Hematopoietic multipotent progenitor cell treated with erythropoietin and hydrocortisone succinate and interleukin-3 and kit ligand, for 17 days (in vitro differentiated cells): ENCODE results near the gene C1orf185.
"Not testable (repeated sequence)": the region's sequence is repeated elsewhere in the genome, so short reads cannot be mapped to it uniquely, and the experiment has no call there.

Experiments
- DNase-seq: peaks from one replicate; pipeline ENCODE4 v3.0.0-alpha.2; 2015; ENCODE audit warnings: low spot score

Gene C1orf185

DNA sequence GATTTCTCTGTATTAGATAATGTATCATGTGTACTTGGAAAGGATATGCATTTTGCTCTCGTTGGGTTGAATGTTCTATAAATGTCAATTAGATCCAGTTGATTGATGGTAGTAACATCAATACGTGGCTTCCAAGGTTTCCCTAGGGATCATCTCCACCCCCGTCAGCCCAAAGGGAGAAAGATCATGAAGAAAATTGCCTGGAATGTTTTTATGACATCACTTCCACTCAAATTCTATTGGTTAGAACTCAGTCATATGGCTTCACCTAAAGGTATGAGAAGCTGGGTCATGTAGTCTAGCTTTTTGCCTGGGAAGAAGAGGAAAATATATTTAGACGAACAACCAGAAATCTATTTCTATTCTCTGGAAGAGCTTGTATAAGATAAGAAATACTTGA is at the start of gene C1orf185:
TSS of gene C1orf185 (plus strand) at position 253 of the 400 bp plus-strand sequence. CDS start at position 259, 6 bp downstream.
- no peak for DNase-seq

DNA sequence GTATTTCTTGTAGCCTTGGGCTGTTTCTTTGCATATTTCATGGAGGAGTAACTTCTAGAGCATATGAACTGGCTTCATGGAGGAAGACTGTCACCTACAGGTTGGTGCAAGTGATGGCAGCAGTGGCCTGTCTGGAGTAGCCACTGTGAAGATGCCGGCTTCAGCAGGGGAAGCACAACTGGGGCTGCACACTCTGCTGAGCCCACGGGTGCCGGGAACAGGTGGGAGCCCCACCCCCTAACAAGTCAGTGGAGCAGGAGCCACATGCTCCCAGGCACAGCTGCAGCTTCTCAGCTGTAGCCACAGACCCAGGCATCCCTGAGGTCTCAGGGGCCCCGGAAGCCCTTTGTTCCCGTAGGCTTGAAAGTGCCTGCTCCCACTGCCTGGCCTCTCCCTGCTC is 43.2 kb upstream of the C1orf185 start:
- peak; percentile 18 for DNase-seq

DNA sequence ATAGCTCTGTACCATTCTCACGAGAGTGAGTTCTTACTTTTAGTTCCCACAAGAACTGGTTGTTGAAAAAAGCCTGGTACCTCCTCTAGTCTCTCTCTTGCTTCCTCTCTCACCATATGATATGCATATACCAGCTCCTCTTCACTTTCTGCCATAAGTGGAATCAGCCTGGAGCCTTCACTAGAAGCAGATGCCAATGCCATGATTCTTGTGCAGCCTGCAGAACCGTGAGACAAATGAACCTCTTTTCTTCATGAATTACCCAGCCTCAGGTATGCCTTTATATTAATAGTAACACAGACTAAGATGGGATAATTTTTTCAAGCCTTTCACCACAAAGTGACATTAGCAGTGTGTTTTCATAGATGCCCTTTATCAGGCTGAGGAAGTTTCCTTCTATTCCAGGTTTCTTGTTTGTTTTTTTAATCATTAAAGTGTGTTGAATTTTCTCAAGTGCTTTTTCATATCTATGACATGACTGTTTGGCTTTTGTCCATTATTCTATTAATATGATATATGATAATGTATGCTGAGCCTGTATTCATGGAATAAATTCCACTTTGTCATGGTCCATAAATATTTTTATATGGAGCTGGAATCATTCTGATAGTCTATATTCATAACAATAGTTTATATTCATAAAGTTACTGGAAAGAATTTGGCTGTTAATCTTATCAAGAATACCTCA is 40.7 kb upstream of the C1orf185 start:
- DNase-seq = no peak

DNA sequence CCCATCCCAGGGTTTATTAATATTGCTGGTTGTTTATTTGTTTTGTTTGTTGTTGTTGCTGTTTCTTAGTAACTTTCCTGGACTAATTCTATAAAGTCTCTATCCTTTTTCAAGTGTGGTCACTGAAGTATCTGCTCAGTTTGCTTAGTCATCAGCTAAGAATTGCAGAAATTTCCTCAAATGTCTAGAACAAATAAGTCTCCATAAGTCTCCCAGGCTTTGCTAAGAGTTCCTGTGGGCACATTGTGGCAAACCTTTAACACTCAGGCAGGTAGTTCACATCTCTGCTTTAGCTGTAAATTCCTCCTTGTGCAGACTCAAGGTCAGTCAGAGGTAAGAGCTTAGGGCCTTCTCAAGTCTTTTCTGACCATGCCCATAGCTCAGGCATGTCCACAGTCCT is 38.9 kb upstream of the C1orf185 start:
- DNase-seq = no peak

DNA sequence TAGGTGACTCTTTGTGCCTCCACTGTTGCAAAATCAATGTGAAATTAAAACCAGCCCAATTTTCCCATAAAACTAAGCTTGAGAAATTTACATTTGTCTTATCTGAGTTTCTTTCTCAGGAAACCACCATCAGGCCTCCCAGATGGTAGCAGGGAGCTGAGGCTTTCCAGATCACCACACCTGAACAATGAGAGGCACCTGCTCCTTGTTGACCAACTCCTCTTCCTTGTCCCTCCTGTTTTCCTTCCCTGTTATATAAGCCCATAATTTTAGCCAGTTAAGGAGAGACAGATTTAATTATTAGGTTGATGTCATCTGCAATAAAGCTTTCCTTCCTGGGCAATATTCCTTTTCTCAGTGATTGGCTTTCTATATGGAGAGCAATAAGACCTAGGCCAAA is 32.0 kb upstream of the C1orf185 start:
- no peak for DNase-seq

DNA sequence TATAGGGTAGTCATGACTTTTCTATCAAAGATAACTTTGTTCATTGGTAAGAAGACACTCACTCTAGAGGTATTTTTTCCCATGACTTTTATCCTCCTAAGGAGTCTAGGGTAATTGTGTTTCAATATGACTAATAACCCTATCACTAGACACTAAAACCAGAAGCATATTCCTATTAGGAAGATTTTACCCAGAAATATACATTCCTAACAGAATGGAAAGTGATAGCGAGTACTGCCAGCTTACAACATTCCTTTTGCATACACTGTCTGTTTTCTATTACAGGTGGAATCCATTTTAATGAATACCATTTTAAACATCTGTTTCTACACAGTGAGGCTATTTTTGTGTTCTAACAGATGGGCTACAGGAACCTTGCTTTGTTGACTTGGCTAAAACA is 31.4 kb upstream of the C1orf185 start:
- no peak for DNase-seq

DNA sequence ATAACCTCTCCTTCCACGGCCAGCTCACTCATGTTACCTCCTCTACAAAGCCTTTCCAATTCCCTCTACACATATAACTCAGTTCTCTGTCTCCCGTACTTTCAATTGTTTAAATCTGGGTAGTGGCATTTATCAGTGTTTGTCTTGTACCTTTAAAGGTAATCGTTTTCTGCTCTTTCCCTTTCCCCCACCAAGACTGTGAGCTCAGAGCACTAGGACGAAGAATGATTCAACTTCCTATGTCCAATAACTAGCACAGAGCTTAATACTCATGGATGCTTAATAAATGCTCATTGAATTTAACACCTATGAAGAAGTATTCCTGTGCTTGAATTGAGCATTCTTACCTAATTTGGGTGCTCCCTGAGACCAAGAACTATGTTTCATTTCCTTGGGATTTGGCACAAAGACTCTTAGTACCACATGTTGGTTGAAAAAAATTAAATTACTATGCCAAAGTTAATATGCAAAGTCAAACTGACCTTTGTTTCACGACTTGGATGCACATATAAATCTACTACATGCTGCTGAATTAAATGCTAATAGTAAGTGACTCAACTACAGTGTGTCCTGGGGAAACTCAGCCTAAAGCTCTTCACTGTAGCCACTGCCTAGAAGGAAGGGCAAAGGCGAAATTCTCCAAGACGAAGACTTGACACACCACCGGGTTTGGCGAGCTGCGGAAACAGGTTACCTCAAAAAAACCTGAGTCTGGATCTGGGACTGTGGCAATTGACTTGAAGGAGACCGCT is 30.6 kb upstream of the C1orf185 start:
- no peak for DNase-seq

DNA sequence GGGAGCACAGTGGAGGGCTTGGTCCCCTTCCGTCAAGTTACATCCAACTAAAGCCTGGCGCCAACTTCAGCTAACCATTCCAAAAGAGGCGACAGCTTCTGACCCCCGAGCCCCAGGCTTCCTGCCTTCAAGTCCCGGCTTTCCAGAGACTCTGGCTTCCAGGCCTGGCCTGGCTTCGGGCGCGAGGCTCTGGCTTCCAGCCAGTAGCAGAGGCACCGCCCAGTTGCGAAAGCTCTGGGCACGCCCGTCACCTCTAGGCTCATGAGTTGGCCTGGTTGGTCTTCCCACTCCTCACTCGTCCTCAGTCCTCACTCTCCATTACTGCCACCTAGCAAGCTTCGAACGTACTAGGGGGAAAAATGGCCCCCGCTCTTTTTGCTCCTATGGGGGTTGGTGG is 30.0 kb upstream of the C1orf185 start:
- DNase-seq = no peak

DNA sequence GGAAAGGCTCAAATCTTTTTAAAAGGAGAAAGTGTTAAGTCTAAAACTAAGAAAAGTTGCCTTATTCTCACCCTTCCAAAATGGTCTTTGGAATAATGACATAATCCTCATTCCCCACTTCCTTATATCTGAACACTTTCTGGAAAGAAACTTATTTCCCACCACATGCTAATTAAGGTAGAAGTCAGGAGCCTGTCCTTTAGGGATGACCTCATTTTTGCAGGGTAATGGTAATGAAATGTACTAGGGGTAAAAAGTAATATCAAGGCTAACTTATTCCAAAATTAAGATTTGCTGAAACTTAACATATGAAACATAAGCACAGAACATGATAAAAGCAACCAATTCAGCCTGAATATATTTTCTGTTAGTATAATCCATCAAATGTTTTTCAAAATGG is 29.4 kb upstream of the C1orf185 start:
- no peak for DNase-seq

DNA sequence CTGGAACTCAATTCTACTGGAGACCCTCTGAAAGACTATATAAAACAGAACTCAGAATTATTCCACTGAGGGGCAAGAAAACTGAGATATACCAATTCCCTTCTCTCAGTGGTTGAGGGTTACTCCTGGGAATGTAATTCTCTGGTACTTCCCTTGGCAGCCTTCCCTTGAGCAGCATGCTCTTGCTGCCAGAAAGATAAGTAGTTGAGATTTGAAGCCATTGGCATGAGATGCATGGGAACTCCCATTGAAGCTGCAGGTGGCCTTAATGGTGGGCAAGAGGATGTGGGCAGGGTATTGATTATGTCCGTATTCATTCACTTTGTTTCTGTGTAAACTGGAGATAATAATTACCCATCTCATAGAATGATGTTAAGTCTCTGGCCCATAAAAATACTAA is 28.6 kb upstream of the C1orf185 start:
- DNase-seq = no peak

DNA sequence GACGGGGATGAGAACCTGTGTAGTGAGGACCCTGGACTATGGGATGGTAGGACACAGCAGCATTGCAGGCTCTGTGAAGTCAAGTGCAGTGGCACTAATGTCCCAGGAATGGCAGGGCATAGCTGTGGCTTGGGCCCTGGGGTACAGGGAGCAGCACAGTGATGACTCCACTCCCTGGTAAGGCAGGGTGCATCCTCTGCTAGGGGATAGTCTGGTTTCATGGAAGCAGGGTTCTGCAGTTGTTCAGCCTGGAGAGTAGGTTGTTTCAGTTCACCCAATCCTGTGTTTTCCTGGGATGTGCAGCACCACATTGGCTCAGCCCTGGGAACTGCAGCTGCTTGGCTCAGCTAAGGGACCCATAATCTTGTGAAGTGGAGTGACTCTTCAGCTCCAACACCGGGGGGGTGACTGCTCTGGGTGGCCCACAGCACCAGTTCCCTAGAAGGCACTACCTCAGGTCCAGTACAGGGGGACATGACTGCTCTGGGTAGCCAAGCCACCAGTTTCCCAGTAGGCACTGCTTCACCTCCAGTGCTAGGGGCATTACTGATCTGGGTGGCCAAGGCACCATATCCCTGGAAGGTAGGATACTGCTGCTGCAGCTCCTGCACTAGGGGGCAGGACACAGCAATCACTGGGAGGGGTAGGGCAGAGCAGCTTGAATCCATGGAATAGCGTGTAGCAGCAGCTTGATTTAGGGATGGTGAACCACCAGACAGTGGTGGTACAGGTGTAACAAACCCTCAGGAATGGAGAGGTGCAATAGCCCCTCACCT is 15.3 kb upstream of the C1orf185 start:
- no peak for DNase-seq

DNA sequence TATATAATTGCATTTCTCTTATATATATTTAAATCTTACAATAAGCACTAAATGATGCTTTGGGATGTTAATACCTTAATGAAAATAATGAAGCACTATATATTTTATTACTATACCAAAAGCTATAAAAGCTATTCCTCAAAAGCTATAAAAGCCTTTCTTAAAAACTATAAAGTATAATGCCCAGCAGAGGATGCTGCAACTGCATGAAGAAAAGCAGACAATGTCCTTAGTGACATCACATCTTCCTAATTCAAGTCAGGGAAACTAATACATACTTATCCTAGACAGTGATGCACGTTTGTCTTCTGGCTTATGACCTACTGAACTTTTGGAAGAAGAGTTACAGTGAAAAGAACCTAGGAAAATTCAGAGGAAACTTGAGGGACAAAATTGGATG is 13.6 kb upstream of the C1orf185 start:
- DNase-seq = no peak

DNA sequence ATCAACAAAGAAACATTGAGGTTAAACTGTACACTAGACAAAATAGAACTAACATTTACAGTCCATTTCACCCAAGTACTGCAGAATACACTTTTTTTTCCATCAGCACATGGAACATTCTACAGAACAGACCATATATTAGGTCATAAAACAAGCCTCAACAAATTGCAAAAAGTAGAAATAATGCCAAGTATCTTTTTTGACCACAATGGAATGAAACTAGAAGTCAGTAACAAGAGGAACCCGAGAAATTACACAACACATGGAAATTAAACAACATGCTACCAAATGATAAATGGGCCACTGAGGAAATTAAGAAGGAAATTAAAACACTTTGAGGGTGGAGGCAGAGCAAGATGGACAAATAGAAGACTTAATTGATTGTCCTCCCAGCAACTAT is 8.4 kb upstream of the C1orf185 start:
- DNase-seq = no peak

DNA sequence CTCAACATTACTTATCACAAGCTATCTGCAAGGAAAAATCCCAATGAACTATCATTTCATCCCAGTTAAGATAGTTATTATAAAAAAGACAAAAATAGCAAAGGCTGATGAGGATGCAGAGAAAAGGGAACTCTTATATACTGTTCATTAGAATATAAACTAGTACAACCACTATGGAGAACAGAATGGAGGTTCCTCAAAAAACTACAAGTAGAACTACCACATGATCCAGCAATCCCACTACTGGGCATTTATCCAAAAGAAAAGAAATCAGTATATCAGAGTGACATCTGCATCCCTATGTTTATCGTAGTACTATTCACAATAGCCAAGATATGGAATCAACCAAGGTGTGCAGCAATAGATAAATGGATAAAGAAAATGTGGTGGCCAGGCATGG is 4.9 kb upstream of the C1orf185 start:
- DNase-seq = no peak

DNA sequence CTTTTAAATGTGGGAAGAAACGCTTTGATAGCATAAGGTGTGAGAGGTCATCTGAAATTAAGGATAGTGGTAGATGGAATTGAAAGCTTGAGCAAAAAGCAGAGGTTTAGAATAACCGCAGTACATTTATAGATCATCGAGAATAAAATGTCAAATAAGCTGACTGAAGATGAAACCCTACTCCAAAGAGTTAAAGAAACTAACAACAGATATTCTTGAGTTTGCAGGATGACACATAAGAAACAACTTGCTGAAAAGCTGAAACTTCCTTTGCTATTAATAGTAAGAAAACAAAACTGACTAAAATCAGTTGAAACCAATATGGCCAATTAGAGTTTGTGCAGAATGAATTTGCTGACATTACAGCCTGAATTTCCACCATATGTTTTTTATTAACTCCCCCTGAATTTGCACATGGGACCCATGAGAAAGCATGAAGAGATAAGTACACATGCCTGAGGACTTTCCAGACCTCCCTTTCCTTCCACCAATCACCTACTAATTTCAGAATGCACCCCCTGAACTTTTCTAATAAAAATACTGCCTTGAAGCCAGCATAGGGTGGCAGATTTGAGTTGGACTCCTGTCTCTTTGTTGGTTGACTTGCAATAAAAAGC is 1.7 kb upstream of the C1orf185 start:
- no peak for DNase-seq

DNA sequence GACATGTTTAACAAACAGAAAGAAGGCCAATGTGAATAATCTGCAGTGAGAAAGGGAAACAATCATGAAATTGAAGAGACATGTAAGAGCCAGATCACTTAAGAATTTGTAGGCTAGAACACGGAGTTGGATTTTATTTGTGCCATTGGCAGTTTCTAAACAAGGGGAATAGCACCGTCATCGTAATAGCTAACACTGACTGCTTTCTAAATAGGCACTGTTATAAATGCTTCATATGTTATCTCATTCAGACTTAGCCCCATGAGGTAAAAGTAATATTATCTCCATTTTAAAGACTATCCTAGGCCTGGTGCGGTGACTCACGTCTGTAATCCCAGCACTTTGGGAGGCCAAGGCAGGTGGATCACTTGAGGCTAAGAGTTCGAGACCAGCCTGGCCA is 12.1 kb downstream of the C1orf185 start:
- DNase-seq = no peak

DNA sequence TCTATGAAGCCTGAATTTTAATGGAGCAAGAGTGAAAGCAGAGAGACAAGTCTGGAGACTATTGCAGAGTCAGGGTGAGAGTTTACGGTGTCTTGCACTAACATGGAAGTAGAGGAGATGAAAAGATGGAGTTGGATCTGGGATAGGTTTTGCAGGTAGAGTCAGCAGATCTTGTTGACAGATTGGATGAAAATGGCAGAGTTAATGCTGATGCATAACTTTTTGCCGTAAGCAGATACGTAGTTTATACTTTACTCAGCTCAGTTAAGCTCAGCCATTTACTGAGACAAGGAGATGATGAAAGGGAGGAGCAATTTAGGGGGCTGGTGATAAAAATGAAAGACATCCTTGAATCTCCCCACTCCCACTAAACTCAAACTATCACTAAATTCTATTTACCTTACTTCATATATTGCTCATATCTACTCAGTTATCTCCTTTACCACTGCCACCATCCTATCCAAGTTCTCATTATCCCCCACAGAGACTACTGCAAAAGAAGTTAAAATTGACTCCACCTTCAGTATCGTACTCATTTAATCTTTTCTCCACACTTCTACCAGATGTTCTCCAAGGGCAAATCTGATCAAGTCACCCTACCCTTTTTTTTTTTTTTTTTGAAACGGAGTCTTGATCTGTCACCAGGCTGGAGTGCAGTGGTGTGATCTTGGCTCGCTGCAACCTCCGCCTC is 13.8 kb downstream of the C1orf185 start:
- DNase-seq = no peak

DNA sequence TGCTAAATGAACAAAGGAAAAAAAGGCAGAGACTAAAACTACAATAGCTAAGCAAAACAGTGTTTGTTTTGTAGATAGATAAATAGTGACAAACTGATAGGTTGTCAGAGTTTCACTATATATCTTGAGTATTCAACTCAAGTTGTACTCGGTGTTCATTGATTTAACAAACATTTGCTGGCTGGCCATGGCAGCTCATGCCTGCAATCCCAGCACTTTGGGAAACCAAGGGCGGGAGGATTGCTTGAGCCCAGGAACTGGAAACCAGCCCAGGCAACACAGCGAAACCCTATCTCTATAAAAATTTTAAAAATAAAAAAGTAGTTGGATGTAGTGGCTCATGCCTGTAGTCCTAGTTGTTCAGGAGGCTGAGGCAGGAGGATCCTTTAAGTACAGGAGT is 17.3 kb downstream of the C1orf185 start:
- DNase-seq = no peak

DNA sequence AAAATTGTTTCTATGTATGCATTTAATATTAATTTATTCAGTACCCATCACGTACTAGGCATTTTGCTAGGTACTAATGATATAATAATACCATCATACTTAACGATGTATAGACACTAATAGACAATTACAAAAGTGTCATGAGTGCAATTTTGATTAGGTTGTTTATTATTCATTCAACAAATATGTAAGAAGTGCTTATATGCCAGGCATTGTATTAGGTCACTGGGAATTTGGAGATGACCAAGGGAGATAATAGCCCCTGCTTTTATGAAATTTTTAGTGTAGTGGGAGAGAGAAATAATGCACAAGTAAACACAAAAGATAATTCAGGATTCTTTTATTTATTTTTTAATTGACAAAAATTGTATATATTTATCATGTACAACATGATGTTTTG is 18.6 kb downstream of the C1orf185 start:
- no peak for DNase-seq

DNA sequence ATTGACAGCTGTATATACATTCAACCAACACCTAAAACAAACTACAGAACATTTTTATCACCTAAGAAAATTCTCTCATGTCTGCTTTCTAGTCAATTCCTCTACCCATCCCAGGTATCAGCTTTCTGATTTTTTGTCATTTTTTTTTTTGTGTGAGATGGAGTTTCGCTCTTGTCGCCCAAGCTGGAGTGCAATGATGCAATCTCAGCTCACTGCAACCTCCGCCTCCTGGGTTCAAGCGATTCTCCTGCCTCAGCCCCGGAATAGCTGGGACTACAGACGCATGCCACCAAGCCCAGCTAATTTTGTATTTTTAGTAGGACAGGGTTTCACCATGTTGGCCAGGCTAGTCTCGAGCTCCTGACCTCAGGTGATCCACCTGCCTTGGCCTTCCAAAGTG is 25.1 kb downstream of the C1orf185 start:
- not testable (repeated sequence) for DNase-seq

DNA sequence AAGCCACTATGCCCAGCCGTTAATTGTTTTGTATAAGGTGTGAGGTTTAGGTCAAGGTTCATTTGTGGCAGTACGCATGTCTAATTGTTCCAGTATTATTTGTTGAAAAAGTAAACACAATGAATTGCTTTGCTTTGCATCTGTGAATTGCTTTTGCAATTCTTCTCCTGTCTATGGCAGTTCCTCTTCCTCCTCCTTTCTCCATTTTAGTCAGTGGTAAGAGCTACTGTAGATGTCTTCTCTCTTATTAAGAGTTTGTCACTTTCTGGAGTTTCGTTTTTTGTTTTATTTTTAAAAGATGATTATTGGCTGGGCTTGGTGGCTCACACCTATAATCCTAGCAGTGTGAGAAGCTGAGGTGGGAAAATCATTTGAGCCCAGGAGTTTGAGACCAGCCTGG is 29.2 kb downstream of the C1orf185 start:
- DNase-seq = no peak

DNA sequence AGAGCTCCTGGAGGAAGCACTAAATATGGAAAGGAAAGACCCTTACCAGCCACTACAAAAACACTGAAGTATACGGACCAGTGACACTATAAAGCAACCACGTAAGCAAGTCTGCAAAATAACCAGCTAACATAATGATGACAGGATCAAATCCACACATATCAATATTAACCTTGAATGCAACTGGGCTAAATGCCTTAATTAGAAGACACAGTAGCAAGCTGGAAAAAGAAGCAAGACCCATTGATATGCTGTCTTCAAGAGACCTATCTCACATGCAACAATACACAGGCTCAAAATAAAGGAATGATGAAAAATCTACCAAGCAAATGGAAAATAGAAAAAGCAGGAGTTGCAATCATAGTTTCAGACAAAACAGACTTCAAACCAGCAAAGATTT is 31.0 kb downstream of the C1orf185 start:
- DNase-seq = no peak
